Body of pancreas (tissue), 4 donors: ENCODE results near the gene AP1M2. TPM values are rescaled to one million over a fixed set of nuclear protein-coding genes. Genes with fewer than 3 reads are reported as not detected.

Experiments used
- ATAC-seq: fragments of 150-250 bp; one replicate; pipeline ENCODE4 v1.9.1; 2016
- DNase-seq, 4 donors: peaks; one replicate each; pipeline ENCODE4 v3.0.0-alpha.2; 2019
- H3K27ac ChIP-seq, 4 donors: fragments of 200-600 bp; sonication (generic); 1 replicate in 3 of 4; 2 replicates in 1 of 4; pipeline versions ENCODE4 v1.5.1 to v1.6.1; 2016 to 2019; ENCODE audit warnings: mild to moderate bottlenecking in 1 of 4, mixed read lengths in 1 of 4, moderate library complexity in 1 of 4
- H3K27me3 ChIP-seq, 2 donors: fragments of 200-600 bp; sonication (generic); one replicate each; pipeline ENCODE4 v1.6.0; 2016; ENCODE audit warnings: mild to moderate bottlenecking in 1 of 2
- H3K36me3 ChIP-seq, 2 donors: fragments of 200-600 bp; sonication (generic); replicated peaks in 1 of 2; 2 replicates each; pipeline ENCODE4 v1.5.1; 2016; ENCODE audit warnings: low read depth in 2 of 2; ENCODE audit not compliant: insufficient read depth in 1 of 2
- H3K4me1 ChIP-seq: fragments of 200-600 bp; sonication (generic); one replicate; pipeline ENCODE4 v1.6.0; 2016
- H3K4me3 ChIP-seq, 2 donors: fragments of 200-600 bp; sonication (generic); 1 replicate in 1 of 2; 2 replicates in 1 of 2; pipeline ENCODE4 v1.5.1; 2016 to 2019
- H3K9me3 ChIP-seq, 3 donors: fragments of 200-600 bp; sonication (generic); 1 replicate in 2 of 3; 2 replicates in 1 of 3; pipeline ENCODE4 v1.5.1; 2016
- CTCF ChIP-seq, 7 experiments: fragments of 450-650 bp in 4 of 7; fragments of 200-600 bp in 3 of 7; sonication (generic) in 3 of 7; IDR thresholded peaks; one replicate each; pipeline ENCODE4 v1.5.1; 2016 to 2019; ENCODE audit warnings: antibody characterized with exemption in 7 of 7
- POLR2A ChIP-seq, 3 donors: fragments of 450-650 bp; IDR thresholded peaks; one replicate each; pipeline ENCODE4 v1.6.1; 2016; ENCODE audit warnings: antibody characterized with exemption in 3 of 3, mild to moderate bottlenecking in 2 of 3
- WGBS, 2 donors: methylation state at CpG; one replicate each; pipeline ENCODE4 v1.1.5; 2017; 5-methylcytosine and 5-hydroxymethylcytosine counted together
- intact Hi-C: fragments of 100-400 bp; cut with DNase I; formaldehyde crosslinking; loops from one replicate; pipeline ENCODE4 v1.15.1; 2023
- total RNA-seq, 2 donors: library from RNA; depleted of rRNA; stranded (reverse); fragments of >200 nt; gene quantifications; one replicate each; pipeline ENCODE4 v1.1.0, GENCODE V29; 2016

Gene AP1M2
- total RNA-seq, 2 donors from 2014 or later: 25.7 to 30.6 TPM

- Histone ChIP-seq H3K36me3 (no peaks in the 10 kb centered on the region), H3K4me3 (no peak overlapping the region), H3K27ac (no peak overlapping the region), H3K27me3 (no peaks in the 10 kb centered on the region), H3K4me1 (peaks cover 27% of the 10 kb centered on the region), H3K9me3 (no peaks in the 10 kb centered on the region)
- WGBS, 2 donors: 90 to 96% methylated on average over 5 of the region's 5 CpGs
- intact Hi-C loops: no loop called here
- no peak for ATAC-seq
- no peak for DNase-seq
- TF ChIP-seq POLR2A (IDR thresholded peaks at IDR 0.05) (no peak), CTCF (IDR thresholded peaks at IDR 0.05) (no peak)
Measured at GRCh38 chr19:10600149-10600548, 13.0 kb upstream of the AP1M2 start.

- WGBS, 2 donors: 54 to 63% methylated on average over 9 of the region's 9 CpGs
- ATAC-seq: peak; percentile 89
- Histone ChIP-seq H3K4me3 (no peak overlapping the region), H3K9me3 (no peaks in the 10 kb centered on the region), H3K4me1 (peaks cover 10% of the 10 kb centered on the region), H3K27me3 (no peaks in the 10 kb centered on the region), H3K36me3 (no peaks in the 10 kb centered on the region), H3K27ac (peak overlapping the region; percentile 23 to 61 (median 57))
- intact Hi-C loops: no loop called here
- TF ChIP-seq POLR2A (IDR thresholded peaks at IDR 0.05): no peak
- no peak for TF ChIP-seq CTCF (IDR thresholded peaks at IDR 0.05)
- DNase-seq: peak; percentile 28 to 52 (median 50)
Measured at GRCh38 chr19:10593820-10594637, 6.9 kb upstream of the AP1M2 start.

GRCh38 chr19:10593148-10593547 is 6.0 kb upstream of the AP1M2 start:
- Histone ChIP-seq H3K27ac (peak overlapping the region; percentile 15 to 61 (median 57)), H3K27me3 (no peaks in the 10 kb centered on the region), H3K9me3 (no peaks in the 10 kb centered on the region), H3K36me3 (no peaks in the 10 kb centered on the region), H3K4me3 (no peak overlapping the region), H3K4me1 (peaks cover 10% of the 10 kb centered on the region)
- ATAC-seq: no peak
- WGBS, 2 donors: 86% methylated on average over 6 to 7 of the region's 7 CpGs
- intact Hi-C loops: no loop called here
- DNase-seq: no peak
- TF ChIP-seq CTCF (IDR thresholded peaks at IDR 0.05): no peak
- no peak for TF ChIP-seq POLR2A (IDR thresholded peaks at IDR 0.05)

- no peak overlapping the region for H3K4me3 ChIP-seq
- DNase-seq (no peak), ATAC-seq (no peak)
- no peaks in the 10 kb centered on the region for H3K9me3 ChIP-seq
- intact Hi-C loops: no loop called here
- 86 to 92% methylated on average over 2 of the region's 2 CpGs for WGBS, 2 donors
- H3K27ac ChIP-seq: no peak overlapping the region
- peaks cover 14% of the 10 kb centered on the region for H3K4me1 ChIP-seq
- no peaks in the 10 kb centered on the region for H3K36me3 ChIP-seq
- no peak for TF ChIP-seq POLR2A (IDR thresholded peaks at IDR 0.05)
- TF ChIP-seq CTCF (IDR thresholded peaks at IDR 0.05): no peak
- no peaks in the 10 kb centered on the region for H3K27me3 ChIP-seq
Measured at GRCh38 chr19:10587839-10588150, 683 bp upstream of the AP1M2 start.

- WGBS, 2 donors: 29 to 32% methylated on average over 6 of the region's 6 CpGs
- TF ChIP-seq POLR2A (IDR thresholded peaks at IDR 0.05): no peak
- no peak for TF ChIP-seq CTCF (IDR thresholded peaks at IDR 0.05)
- Histone ChIP-seq H3K36me3 (peaks cover 0 to 3% of the 10 kb centered on the region in 2 donors), H3K27ac (peak overlapping the region in 3 of 4 donors; percentile 28 to 70 (median 66)), H3K4me3 (peak overlapping the region in 1 of 2 donors; percentile 73), H3K4me1 (peaks cover 14% of the 10 kb centered on the region), H3K27me3 (no peaks in the 10 kb centered on the region), H3K9me3 (no peaks in the 10 kb centered on the region)
- ATAC-seq (peak; percentile 27), DNase-seq (no peak)
- intact Hi-C loops: no loop called here
Measured at GRCh38 chr19:10586396-10586795, 716 bp downstream of the AP1M2 start.
